SK-N-SH (cell line): Measurements from ENCODE around the gene GAS6. TPM values are rescaled to one million over a fixed set of nuclear protein-coding genes. Genes with fewer than 3 reads are reported as not detected.

Source experiments
- CTCF ChIA-PET: fragments of 300-600, 350-600 bp; formaldehyde crosslinking; extraction: SDS; loops from one replicate; lab custom pipeline; 2021; lab: Yijun Ruan, JAX
- POLR2A ChIA-PET: fragments of 350-600 bp; sonication (Branson Sonifier 250); formaldehyde crosslinking; extraction: SDS; loops from one replicate; lab custom pipeline; 2020; ENCODE audit warnings: antibody characterized with exemption, inconsistent platforms; lab: Yijun Ruan, JAX
- DNase-seq: peaks from one replicate; pipeline ENCODE4 v3.0.0; 2012
- H2AFZ ChIP-seq: fragments of 200-600 bp; sonication (generic); 2 replicates; pipeline ENCODE4 v1.8.1; 2016; ENCODE audit warnings: antibody characterized with exemption, mild to moderate bottlenecking, low read depth
- H3F3A ChIP-seq: fragments of 200-600 bp; sonication (generic); replicated peaks from 2 replicates; pipeline ENCODE3; 2016; ENCODE audit warnings: antibody characterized with exemption, mild to moderate bottlenecking; ENCODE audit not compliant: insufficient read depth
- H3K27ac ChIP-seq, 2 experiments: fragments of 200-500 bp in 1 of 2; fragments of 200-600 bp in 1 of 2; sonication (Bioruptor generic) in 1 of 2; sonication (generic), shearing (Covaris generic) in 1 of 2; 2 replicates each; pipeline versions ENCODE4 v1.5.1 to v1.6.1; 2014 to 2016; ENCODE audit warnings: low read depth in 2 of 2, inconsistent platforms in 1 of 2, low read length in 1 of 2, mild to moderate bottlenecking in 1 of 2, mixed read lengths in 1 of 2
- H3K27me3 ChIP-seq: fragments of 200-600 bp; sonication (generic), shearing (Covaris generic); 2 replicates; pipeline ENCODE4 v1.6.1; 2016; ENCODE audit warnings: mixed run types; ENCODE audit not compliant: insufficient read depth
- H3K36me3 ChIP-seq, 2 experiments: fragments of 200-500 bp in 1 of 2; fragments of 200-600 bp in 1 of 2; sonication (Bioruptor generic) in 1 of 2; sonication (generic) in 1 of 2; replicated peaks in 1 of 2; 2 replicates each; pipeline versions ENCODE3 to v1.5.1; 2014 to 2016; ENCODE audit warnings: low read length in 1 of 2, mild to moderate bottlenecking in 1 of 2; ENCODE audit not compliant: insufficient read depth in 2 of 2, control insufficient read depth in 1 of 2
- H3K4me1 ChIP-seq, 2 experiments: fragments of 200-500 bp in 1 of 2; fragments of 200-600 bp in 1 of 2; sonication (Bioruptor generic) in 1 of 2; sonication (generic), shearing (Covaris generic) in 1 of 2; 2 replicates each; pipeline versions ENCODE4 v1.5.1 to v1.6.1; 2014 to 2016; ENCODE audit warnings: low read depth in 1 of 2, low read length in 1 of 2, mixed run types in 1 of 2; ENCODE audit not compliant: insufficient read depth in 2 of 2, control insufficient read depth in 1 of 2
- H3K4me2 ChIP-seq: fragments of 200-600 bp; sonication (generic), shearing (Covaris generic); 2 replicates; pipeline ENCODE4 v1.6.1; 2017; ENCODE audit warnings: mixed run types
- H3K4me3 ChIP-seq, 2 experiments: fragments of 200-500 bp in 1 of 2; fragments of 200-600 bp in 1 of 2; sonication (Bioruptor generic) in 1 of 2; sonication (generic), shearing (Covaris generic) in 1 of 2; 2 replicates each; pipeline versions ENCODE4 v1.5.1 to v1.8.1; 2014 to 2016; ENCODE audit warnings: low read depth in 2 of 2, inconsistent platforms in 1 of 2, low read length in 1 of 2, mild to moderate bottlenecking in 1 of 2, mixed read lengths in 1 of 2, moderate library complexity in 1 of 2
- H3K79me2 ChIP-seq: fragments of 200-600 bp; sonication (generic); 2 replicates; pipeline ENCODE4 v1.8.1; 2017; ENCODE audit warnings: mild to moderate bottlenecking; ENCODE audit not compliant: insufficient read depth
- H3K9ac ChIP-seq: fragments of 200-600 bp; sonication (generic); 2 replicates; pipeline ENCODE4 v1.6.1; 2017; ENCODE audit warnings: mixed run types
- H3K9me2 ChIP-seq: fragments of 200-600 bp; sonication (generic); 2 replicates; pipeline ENCODE4 v1.6.1; 2017; ENCODE audit warnings: mixed run types
- H3K9me3 ChIP-seq: fragments of 200-600 bp; sonication (generic); 2 replicates; pipeline ENCODE4 v1.6.1; 2017; ENCODE audit warnings: mixed run types, mild to moderate bottlenecking, moderate library complexity
- H4K20me1 ChIP-seq: fragments of 200-600 bp; sonication (generic); 2 replicates; pipeline ENCODE4 v1.6.1; 2017; ENCODE audit warnings: mild to moderate bottlenecking, mixed run types; ENCODE audit not compliant: insufficient read depth
- CHD2 ChIP-seq: fragments of 150-350 bp; IDR thresholded peaks from 2 replicates; pipeline ENCODE4 v1.6.1; 2018; ENCODE audit warnings: low read length; ENCODE audit not compliant: partially characterized antibody
- ELF1 ChIP-seq: IDR thresholded peaks from 2 replicates; pipeline ENCODE4 v1.4.0; 2012
- GATA2 ChIP-seq: sonication (generic); formaldehyde crosslinking; IDR thresholded peaks from 2 replicates; pipeline ENCODE4 v1.5.0; 2020; ENCODE audit warnings: mild to moderate bottlenecking, missing genetic modification reagents
- JUND ChIP-seq: IDR thresholded peaks from 2 replicates; pipeline ENCODE4 v1.4.0; 2012
- MXI1 ChIP-seq: IDR thresholded peaks from 2 replicates; pipeline ENCODE4 v1.6.1; 2012; ENCODE audit warnings: mild to moderate bottlenecking, low read depth, low read length, improper control_type of control experiment
- NRF1 ChIP-seq: IDR thresholded peaks from 2 replicates; pipeline ENCODE4 v1.6.1; 2012; ENCODE audit warnings: low read depth, mild to moderate bottlenecking, low read length
- RFX5 ChIP-seq: IDR thresholded peaks from 2 replicates; pipeline ENCODE4 v1.6.1; 2012; ENCODE audit warnings: mild to moderate bottlenecking, improper control_type of control experiment, low read length
- SMC3 ChIP-seq: IDR thresholded peaks from 2 replicates; pipeline ENCODE4 v1.6.1; 2012; ENCODE audit warnings: low read depth, low read length, improper control_type of control experiment
- TAF1 ChIP-seq: IDR thresholded peaks from 2 replicates; pipeline ENCODE4 v1.6.1; 2012; ENCODE audit warnings: low read depth, mild to moderate bottlenecking, low read length, moderate library complexity, borderline replicate concordance
- YY1 ChIP-seq: IDR thresholded peaks from 2 replicates; pipeline ENCODE4 v1.4.0; 2012; ENCODE audit warnings: low read depth, mild to moderate bottlenecking
- WGBS: methylation state at CpG from one replicate; pipeline ENCODE4 v1.1.6; 2017; ENCODE audit warnings: low lambda C conversion rate; 5-methylcytosine and 5-hydroxymethylcytosine counted together
- polyA plus RNA-seq, 3 experiments: library from polyadenylated mRNA; depleted of rRNA; stranded (reverse); fragments of >200 nt; gene quantifications; 2 replicates each; pipeline ENCODE4 v1.2.3, GENCODE V29; 2012
- TF ChIP-seq, protein P1 (sequence below): IDR thresholded peaks from 2 replicates; pipeline ENCODE4; 2012
- TF ChIP-seq, protein P2 (sequence below): IDR thresholded peaks from 2 replicates; pipeline ENCODE4 v1.4.0; 2012; ENCODE audit warnings: low read depth, borderline replicate concordance
- TF ChIP-seq, protein P3 (sequence below): fragments of 150-350 bp; IDR thresholded peaks from 2 replicates; pipeline ENCODE4 v1.6.1; 2017; ENCODE audit warnings: antibody characterized with exemption, low read length, low read depth, borderline replicate concordance

Gene GAS6
- polyA plus RNA-seq, 1 of the 3 experiments (the other 2 are of a cell fraction): 380 TPM

DNA sequence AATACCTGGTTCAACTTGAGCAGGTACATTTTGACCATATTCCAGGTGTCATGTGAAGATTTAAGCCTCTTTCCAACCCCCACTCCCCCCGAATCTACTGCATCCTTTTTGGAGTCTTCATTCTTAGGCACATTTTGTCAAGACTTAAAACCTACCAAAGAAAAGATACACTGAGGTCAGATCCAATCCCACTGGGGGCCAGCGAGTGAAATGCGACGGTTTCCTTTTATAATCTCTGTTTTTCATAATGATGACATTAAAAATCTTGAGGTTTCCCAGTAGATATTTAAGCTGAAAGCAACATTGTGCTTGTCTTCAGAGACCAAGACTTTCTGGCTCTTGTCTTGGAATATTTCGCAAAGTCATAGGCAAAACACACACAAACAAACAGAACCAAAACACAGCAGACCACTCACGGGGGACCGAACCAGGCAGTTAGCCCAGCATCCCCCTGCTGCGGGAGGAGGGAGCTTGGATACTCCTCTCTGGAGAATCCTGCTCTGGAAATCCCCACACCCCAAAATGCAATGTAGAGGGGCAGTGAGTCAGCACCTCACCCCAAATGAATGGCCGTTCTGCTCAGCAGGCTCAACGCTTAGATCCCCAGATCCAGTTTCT is 506 bp upstream of the GAS6 start:
- Histone ChIP-seq H3K36me3 (no peaks in the 10 kb centered on the region), H3K4me3 (peak overlapping the region; percentile 67 to 73), H2AFZ (peak overlapping the region; percentile 78), H3K4me1 (peaks cover 0 to 29% of the 10 kb centered on the region in 2 experiments; a peak in 1 of 4 replicates), H3K9me3 (no peaks in the 10 kb centered on the region), H3F3A (peaks cover 12% of the 10 kb centered on the region), H3K9ac (peak overlapping the region; percentile 65), H3K79me2 (peaks cover 67% of the 10 kb centered on the region), H4K20me1 (peaks cover 20% of the 10 kb centered on the region; the same call in 1 of the 2 replicates), H3K27me3 (no peaks in the 10 kb centered on the region), H3K9me2 (no peaks in the 10 kb centered on the region), H3K27ac (peak overlapping the region; percentile 38 to 63), H3K4me2 (peak overlapping the region; percentile 92)
- ChIA-PET CTCF (interaction anchor here (0.7 to 1.4 kb wide), 4 partner anchors 21 to 280 kb away, joined by 3 read pairs; no protein-coding TSS in a partner anchor), POLR2A (interaction anchor here (1.2 kb wide), 1 partner anchor 27 kb away, joined by 3 read pairs; no protein-coding TSS in a partner anchor)
- TF ChIP-seq RFX5: no peak
- TF ChIP-seq CHD2: no peak
- no peak for TF ChIP-seq NRF1
- TF ChIP-seq, protein P1, sequence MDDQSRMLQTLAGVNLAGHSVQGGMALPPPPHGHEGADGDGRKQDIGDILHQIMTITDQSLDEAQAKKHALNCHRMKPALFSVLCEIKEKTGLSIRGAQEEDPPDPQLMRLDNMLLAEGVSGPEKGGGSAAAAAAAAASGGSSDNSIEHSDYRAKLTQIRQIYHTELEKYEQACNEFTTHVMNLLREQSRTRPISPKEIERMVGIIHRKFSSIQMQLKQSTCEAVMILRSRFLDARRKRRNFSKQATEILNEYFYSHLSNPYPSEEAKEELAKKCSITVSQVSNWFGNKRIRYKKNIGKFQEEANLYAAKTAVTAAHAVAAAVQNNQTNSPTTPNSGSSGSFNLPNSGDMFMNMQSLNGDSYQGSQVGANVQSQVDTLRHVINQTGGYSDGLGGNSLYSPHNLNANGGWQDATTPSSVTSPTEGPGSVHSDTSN: no peak
- no peak for TF ChIP-seq MXI1
- TF ChIP-seq, protein P2, sequence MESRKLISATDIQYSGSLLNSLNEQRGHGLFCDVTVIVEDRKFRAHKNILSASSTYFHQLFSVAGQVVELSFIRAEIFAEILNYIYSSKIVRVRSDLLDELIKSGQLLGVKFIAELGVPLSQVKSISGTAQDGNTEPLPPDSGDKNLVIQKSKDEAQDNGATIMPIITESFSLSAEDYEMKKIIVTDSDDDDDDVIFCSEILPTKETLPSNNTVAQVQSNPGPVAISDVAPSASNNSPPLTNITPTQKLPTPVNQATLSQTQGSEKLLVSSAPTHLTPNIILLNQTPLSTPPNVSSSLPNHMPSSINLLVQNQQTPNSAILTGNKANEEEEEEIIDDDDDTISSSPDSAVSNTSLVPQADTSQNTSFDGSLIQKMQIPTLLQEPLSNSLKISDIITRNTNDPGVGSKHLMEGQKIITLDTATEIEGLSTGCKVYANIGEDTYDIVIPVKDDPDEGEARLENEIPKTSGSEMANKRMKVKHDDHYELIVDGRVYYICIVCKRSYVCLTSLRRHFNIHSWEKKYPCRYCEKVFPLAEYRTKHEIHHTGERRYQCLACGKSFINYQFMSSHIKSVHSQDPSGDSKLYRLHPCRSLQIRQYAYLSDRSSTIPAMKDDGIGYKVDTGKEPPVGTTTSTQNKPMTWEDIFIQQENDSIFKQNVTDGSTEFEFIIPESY: no peak
- no peak for TF ChIP-seq GATA2 (CRISPR knock-in tag)
- no peak for TF ChIP-seq TAF1
- TF ChIP-seq YY1: no peak
- TF ChIP-seq ELF1: no peak
- no peak for TF ChIP-seq JUND
- TF ChIP-seq, protein P3, sequence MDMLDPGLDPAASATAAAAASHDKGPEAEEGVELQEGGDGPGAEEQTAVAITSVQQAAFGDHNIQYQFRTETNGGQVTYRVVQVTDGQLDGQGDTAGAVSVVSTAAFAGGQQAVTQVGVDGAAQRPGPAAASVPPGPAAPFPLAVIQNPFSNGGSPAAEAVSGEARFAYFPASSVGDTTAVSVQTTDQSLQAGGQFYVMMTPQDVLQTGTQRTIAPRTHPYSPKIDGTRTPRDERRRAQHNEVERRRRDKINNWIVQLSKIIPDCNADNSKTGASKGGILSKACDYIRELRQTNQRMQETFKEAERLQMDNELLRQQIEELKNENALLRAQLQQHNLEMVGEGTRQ: no peak
- no peak for TF ChIP-seq SMC3
- DNase-seq: peak; percentile 61
- WGBS: 16% methylated on average over 10 of the region's 10 CpGs
